Left renal cortex interstitium (tissue), 4 donors: ENCODE data around the gene MYCN. TPM values are rescaled to one million over a fixed set of nuclear protein-coding genes. Genes with fewer than 3 reads are reported as not detected.

Experiments used
- DNase-seq, 4 donors: peaks; one replicate each; pipeline ENCODE4 v3.0.0-alpha.2; 2013; ENCODE audit warnings: low read depth in 4 of 4, low spot score in 2 of 4, missing footprints in 1 of 4
- polyA plus RNA-seq, 4 donors: library from polyadenylated mRNA; unstranded; fragments of 120-200 nt; gene quantifications; one replicate each; pipeline ENCODE4 v1.2.1, GENCODE V29; 2013; ENCODE audit not compliant: insufficient read length in 4 of 4

Gene MYCN
- polyA plus RNA-seq, 4 donors, result 25.2 to 39.1 (median 37.0) TPM

DNA sequence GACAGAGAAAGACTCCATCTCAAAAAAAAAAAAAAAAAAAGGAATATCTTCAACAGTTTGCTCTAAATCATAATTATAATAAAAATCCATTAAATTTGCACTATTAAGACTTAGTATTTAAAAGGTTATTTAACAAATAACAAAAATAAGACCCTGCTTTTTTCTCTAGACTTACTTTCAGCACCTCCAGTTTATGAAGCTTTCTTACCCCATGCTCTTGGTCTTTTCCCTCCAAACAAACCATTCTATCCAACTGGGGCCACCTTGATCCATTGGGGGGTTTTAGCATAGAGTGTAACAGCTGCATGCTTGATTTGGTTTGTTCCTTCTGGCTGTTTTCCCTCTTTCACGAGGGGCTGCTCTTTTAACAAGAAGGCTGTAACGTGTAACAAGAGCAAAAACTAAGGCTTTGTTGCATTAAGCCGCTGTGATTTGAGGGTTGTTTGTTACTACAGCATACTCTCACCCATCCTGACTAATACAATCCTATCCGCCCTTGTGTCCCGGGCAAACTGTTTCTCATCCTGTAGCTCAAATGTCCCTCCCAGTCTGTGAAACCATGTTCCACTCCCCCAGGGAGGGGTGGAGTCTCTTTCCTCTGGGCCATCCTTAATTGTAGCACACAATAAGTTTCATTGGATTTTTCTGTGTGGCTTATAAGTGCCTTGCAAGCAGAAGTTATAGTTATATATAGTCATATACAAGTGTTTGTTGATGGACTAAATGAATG lies 9.6 kb upstream of the MYCN start:
- no peak for DNase-seq

- DNase-seq, result no peak
Measured at GRCh38 chr2:15931319-15931890, 8.9 kb upstream of the MYCN start.

GRCh38 chr2:15931950-15932349 lies 8.4 kb upstream of the MYCN start:
- no peak for DNase-seq

GRCh38 chr2:15932394-15933183 lies 7.8 kb upstream of the MYCN start:
- DNase-seq, result no peak

DNA sequence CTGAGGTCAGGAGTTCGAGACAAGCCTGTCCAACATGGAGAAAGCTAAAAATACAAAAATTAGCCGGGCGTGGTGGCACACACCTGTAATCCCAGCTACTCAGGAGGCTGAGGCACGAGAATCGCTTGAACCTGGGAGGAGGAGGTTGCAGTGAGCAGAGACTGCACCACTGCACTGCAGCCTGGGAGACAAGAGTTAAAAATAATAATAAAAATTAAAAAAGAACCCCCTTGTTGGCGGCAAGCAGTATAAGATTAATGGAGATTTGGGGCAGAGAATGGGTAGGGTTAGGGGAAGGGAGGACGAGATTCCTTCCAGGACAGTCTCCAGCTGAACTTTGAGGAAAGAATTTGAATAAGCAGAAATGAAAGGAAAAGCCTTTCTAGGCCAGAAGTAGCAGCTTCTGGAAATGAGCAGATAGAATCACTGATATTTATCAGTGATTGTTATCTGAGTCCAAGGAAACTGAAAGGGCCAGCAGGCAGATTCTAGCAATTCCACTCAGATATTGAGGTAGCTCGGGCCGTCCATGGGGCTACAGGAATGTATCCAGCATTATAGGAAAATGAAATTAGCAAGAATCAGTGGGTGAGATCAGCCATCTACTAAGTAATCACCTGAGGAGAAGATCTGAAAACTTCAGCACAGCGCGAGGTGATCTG lies 7.0 kb upstream of the MYCN start:
- DNase-seq, result no peak

- no peak for DNase-seq
Measured at GRCh38 chr2:15934291-15934945, 5.9 kb upstream of the MYCN start.

- DNase-seq, result no peak
Measured at GRCh38 chr2:15935189-15935588, 5.2 kb upstream of the MYCN start.

GRCh38 chr2:15935675-15936074 lies 4.7 kb upstream of the MYCN start:
- no peak for DNase-seq

DNA sequence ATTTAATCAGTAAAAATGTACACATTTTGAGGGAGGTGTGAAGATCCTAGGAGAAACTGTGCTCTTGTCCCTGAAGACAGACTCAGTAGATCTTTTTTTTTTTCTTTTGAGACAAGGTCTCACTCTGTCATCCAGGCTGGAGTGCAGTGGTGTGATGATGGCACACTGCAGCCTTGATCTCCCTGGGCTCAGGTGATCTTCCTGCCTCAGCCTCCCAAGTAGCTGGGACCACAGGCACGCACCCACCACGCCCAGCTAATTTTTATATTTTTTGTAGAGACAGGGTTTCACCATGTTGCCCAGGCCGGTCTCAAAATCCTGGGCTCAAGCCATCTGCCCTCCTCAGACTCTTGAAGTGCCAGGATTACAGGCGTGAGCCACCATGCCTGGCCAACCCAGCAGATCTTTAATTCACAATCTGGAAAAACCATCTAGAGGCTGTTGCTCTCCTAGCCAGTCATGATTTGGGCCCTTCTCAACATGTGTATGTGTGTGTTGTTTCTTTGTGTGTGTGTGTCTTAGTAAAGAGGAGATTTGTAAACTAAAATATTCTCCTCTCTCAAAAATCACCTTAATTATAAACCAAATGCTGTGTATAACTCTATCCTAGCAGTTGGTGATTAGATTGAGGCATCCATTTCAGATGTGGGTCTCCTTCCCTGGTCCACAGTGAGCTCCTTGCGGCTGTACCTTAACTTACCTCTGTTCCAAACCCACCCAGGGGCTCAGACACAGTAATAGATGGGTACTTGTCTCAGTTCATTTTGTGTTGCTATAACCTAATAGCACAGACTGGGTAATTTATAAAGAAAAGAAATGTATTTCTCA lies 3.9 kb upstream of the MYCN start:
- no peak for DNase-seq

DNA sequence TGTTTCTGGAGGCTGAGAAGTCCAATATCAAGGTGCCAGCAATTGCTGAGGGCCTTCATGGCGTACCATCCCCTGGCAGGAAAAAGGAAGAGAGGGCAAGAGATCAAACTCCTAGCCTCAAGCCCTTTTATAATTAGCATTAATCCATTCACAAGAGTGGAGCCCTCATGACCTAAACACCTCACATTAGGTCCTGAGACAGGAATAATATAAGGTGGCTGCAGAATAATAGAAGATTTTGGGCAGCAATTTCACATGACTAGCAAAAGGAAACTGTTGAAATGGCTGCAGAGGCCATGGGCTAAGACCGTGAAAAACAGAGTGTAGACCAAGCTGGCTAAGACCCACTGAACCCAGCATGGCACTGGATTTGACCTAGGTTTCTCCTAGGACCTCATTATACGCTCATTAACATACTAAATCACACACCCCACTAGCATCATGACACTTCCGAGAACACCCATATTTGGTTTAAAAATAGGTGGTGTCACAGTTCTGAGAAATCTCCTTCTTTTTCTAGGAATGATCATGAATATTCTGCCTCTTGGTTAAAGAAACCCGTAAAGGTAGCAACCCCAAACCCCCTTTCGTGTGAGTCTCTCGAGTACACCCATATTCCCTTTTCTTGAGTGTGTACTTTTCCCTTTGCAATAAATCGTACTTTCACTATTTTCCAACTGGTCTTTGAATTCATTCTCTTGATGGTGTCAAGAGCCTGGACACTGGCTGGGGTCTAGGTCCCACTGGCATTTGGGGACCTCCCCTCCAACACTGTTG lies 3.1 kb upstream of the MYCN start:
- DNase-seq, result no peak

DNA sequence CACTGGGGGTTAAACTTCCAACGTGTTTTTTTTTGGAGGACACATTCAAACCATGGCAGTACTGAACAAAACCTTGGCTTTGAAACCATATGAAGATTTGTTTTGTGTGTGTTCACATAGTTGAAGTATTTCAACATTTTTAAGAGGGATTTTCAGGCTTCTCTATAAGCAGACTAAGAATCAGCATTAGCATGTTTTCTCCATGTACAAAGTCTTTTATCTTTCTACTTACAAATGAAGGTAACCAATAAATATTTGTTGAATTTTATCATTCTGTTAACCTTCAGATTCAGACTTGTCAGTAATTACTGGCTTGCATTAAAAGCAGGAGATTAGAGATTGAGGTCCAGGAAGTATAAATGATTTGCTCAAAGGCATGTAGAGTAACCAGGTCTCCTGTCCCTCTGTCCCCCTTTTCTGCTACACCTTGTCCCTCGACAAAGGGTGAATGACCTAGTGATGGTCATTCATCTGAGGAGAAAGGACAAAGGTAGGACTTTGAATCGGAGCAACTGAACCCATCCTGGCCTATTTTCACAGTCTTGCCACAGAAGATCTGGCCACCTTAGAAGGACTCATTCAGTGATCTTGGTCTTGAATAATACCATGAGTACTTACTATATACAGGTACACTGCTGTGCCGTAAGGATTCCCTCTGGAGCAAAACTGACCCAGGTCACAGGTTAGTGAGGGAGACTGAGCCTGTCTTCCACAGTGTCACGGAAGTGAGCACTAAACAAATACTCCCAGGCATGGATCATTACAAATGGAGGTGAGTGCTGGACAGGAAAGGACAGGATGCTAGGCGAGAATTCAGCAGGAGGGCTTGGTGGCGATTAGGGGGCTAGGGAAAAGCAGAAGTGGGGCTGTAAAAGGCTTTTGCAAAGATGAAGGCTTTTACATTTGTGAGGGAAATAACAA lies 2.2 kb upstream of the MYCN start:
- no peak for DNase-seq

- no peak for DNase-seq
Measured at GRCh38 chr2:15938803-15939555, 1.4 kb upstream of the MYCN start.

- DNase-seq, result no peak
Measured at GRCh38 chr2:15939556-15939853, 845 bp upstream of the MYCN start.

- peak in 1 of 4 donors; percentile 12 for DNase-seq
Measured at GRCh38 chr2:15940661-15941480, 521 bp downstream of the MYCN start.

GRCh38 chr2:15941481-15941850 lies 1.1 kb downstream of the MYCN start:
- peak in 2 of 4 donors; percentile 34 to 46 for DNase-seq

DNA sequence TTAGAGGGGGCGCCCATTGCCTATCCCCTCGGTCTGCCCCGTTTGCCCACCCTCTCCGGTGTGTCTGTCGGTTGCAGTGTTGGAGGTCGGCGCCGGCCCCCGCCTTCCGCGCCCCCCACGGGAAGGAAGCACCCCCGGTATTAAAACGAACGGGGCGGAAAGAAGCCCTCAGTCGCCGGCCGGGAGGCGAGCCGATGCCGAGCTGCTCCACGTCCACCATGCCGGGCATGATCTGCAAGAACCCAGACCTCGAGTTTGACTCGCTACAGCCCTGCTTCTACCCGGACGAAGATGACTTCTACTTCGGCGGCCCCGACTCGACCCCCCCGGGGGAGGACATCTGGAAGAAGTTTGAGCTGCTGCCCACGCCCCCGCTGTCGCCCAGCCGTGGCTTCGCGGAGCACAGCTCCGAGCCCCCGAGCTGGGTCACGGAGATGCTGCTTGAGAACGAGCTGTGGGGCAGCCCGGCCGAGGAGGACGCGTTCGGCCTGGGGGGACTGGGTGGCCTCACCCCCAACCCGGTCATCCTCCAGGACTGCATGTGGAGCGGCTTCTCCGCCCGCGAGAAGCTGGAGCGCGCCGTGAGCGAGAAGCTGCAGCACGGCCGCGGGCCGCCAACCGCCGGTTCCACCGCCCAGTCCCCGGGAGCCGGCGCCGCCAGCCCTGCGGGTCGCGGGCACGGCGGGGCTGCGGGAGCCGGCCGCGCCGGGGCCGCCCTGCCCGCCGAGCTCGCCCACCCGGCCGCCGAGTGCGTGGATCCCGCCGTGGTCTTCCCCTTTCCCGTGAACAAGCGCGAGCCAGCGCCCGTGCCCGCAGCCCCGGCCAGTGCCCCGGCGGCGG lies 1.7 kb downstream of the MYCN start:
- peak in 1 of 4 donors; percentile 13 for DNase-seq
